IMR-90 (cell line): Measurements from ENCODE around the gene ZNF19. TPM values are rescaled to one million over a fixed set of nuclear protein-coding genes. Genes with fewer than 3 reads are reported as not detected.

Experiments used
- ATAC-seq: fragments of 200-7000 bp; cut with Tn5 transposase; 2 replicates; pipeline ENCODE4 v1.9.1; 2020; ENCODE audit warnings: low read depth, mild to moderate bottlenecking, moderate library complexity
- BruUV-seq: library from RNA; stranded (reverse); fragments of 400-500 nt; replicated peaks from 2 replicates; lab custom pipeline; 2021; lab: Mats Ljungman, UMichigan
- CTCF ChIA-PET: fragments of 300-600 bp; formaldehyde crosslinking; extraction: SDS; loops from one replicate; lab custom pipeline; 2021; ENCODE audit warnings: antibody characterized with exemption; lab: Yijun Ruan, JAX
- POLR2A ChIA-PET: fragments of 300-600 bp; sonication (Branson Sonifier 250); formaldehyde crosslinking; loops from one replicate; lab custom pipeline; 2022; ENCODE audit warnings: antibody characterized with exemption; ENCODE audit not compliant: unreplicated experiment; lab: Charles Lee
- DNase-seq: peaks from one replicate; pipeline ENCODE4 v3.0.0; 2013
- H2AFZ ChIP-seq: replicated peaks from 2 replicates; pipeline ENCODE3; 2013; ENCODE audit warnings: low read length, mild to moderate bottlenecking; ENCODE audit not compliant: poor library complexity
- H2AK5ac ChIP-seq: 2 replicates; pipeline ENCODE4 v1.6.1; 2013; ENCODE audit warnings: low read depth, low read length, inconsistent platforms
- H2AK9ac ChIP-seq: replicated peaks from 2 replicates; pipeline ENCODE3; 2013; ENCODE audit warnings: mild to moderate bottlenecking, low read depth, low read length, moderate library complexity; ENCODE audit not compliant: poor library complexity
- H2BK120ac ChIP-seq: 2 replicates; pipeline ENCODE4 v1.6.1; 2013; ENCODE audit warnings: low read depth, low read length, inconsistent platforms
- H2BK15ac ChIP-seq: 3 replicates; pipeline ENCODE4 v1.6.1; 2013; ENCODE audit warnings: low read depth, low read length, inconsistent platforms
- H2BK20ac ChIP-seq: 2 replicates; pipeline ENCODE4 v1.6.1; 2013; ENCODE audit warnings: low read depth, mild to moderate bottlenecking, inconsistent platforms, low read length, moderate library complexity
- H2BK5ac ChIP-seq: 2 replicates; pipeline ENCODE4 v1.6.1; 2013; ENCODE audit warnings: mild to moderate bottlenecking, low read depth, low read length, inconsistent platforms; ENCODE audit not compliant: poor library complexity, severe bottlenecking
- H3K14ac ChIP-seq: replicated peaks from 2 replicates; pipeline ENCODE4 v1.6.1; 2013; ENCODE audit warnings: low read depth, low read length, inconsistent platforms
- H3K18ac ChIP-seq: 2 replicates; pipeline ENCODE4 v1.6.1; 2013; ENCODE audit warnings: low read depth, low read length, control low read depth
- H3K23ac ChIP-seq: 2 replicates; pipeline ENCODE4 v1.6.1; 2013; ENCODE audit warnings: low read depth, low read length, inconsistent platforms
- H3K27ac ChIP-seq: 2 replicates; pipeline ENCODE4 v1.5.1; 2013; ENCODE audit warnings: mild to moderate bottlenecking, control low read depth, low read length; ENCODE audit not compliant: insufficient read depth
- H3K27me3 ChIP-seq: 2 replicates; pipeline ENCODE4 v1.6.1; 2013; ENCODE audit warnings: low read length; ENCODE audit not compliant: control insufficient read depth, insufficient read depth
- H3K36me3 ChIP-seq: 2 replicates; pipeline ENCODE4 v1.6.1; 2013; ENCODE audit warnings: low read length, mixed read lengths; ENCODE audit not compliant: control insufficient read depth, insufficient read depth
- H3K4ac ChIP-seq: 2 replicates; pipeline ENCODE4 v1.6.1; 2013; ENCODE audit warnings: low read depth, low read length, inconsistent platforms
- H3K4me1 ChIP-seq: 2 replicates; pipeline ENCODE4 v1.6.1; 2013; ENCODE audit warnings: low read length, mixed read lengths; ENCODE audit not compliant: control insufficient read depth, insufficient read depth
- H3K4me2 ChIP-seq: 2 replicates; pipeline ENCODE4 v1.6.1; 2013; ENCODE audit warnings: low read depth, mild to moderate bottlenecking, control low read depth, low read length, moderate library complexity
- H3K4me3 ChIP-seq: 2 replicates; pipeline ENCODE4 v1.5.1; 2013; ENCODE audit warnings: low read depth, mild to moderate bottlenecking, control low read depth, low read length, moderate library complexity; ENCODE audit not compliant: insufficient read depth
- H3K56ac ChIP-seq: 2 replicates; pipeline ENCODE4 v1.6.1; 2013; ENCODE audit warnings: low read length, inconsistent platforms; ENCODE audit not compliant: insufficient read depth; ENCODE audit errors: extremely low read depth
- H3K79me1 ChIP-seq, 2 experiments: 2 replicates each; pipeline ENCODE4 v1.6.1; 2013; ENCODE audit warnings: low read length in 2 of 2, inconsistent platforms in 1 of 2, low read depth in 1 of 2
- H3K9ac ChIP-seq: 2 replicates; pipeline ENCODE4 v1.6.1; 2013; ENCODE audit warnings: low read depth, low read length, control low read depth
- H3K9me1 ChIP-seq: 2 replicates; pipeline ENCODE4 v1.6.1; 2013; ENCODE audit warnings: low read length, inconsistent platforms; ENCODE audit not compliant: insufficient read depth
- H3K9me3 ChIP-seq: 2 replicates; pipeline ENCODE4 v1.6.1; 2013; ENCODE audit warnings: low read length; ENCODE audit not compliant: control insufficient read depth, insufficient read depth
- H4K20me1 ChIP-seq: 2 replicates; pipeline ENCODE4 v1.6.1; 2013; ENCODE audit warnings: low read length, inconsistent platforms; ENCODE audit not compliant: insufficient read depth
- H4K5ac ChIP-seq: 2 replicates; pipeline ENCODE4 v1.6.1; 2013; ENCODE audit warnings: mild to moderate bottlenecking, low read depth, low read length, control low read depth
- H4K8ac ChIP-seq, 2 experiments: 2 replicates each; pipeline ENCODE4 v1.6.1; 2013; ENCODE audit warnings: low read depth in 2 of 2, low read length in 2 of 2, control low read depth in 1 of 2, inconsistent platforms in 1 of 2
- H4K91ac ChIP-seq: 2 replicates; pipeline ENCODE4 v1.6.1; 2013; ENCODE audit warnings: low read depth, low read length, inconsistent platforms; ENCODE audit not compliant: insufficient read depth
- BHLHE40 ChIP-seq: fragments of 150-350 bp; IDR thresholded peaks from 2 replicates; pipeline ENCODE4 v1.6.1; 2016; ENCODE audit warnings: mild to moderate bottlenecking, low read depth, low read length
- CTCF ChIP-seq: conservative IDR thresholded peaks from 2 replicates; pipeline ENCODE4 v1.5.1; 2012; ENCODE audit warnings: mild to moderate bottlenecking, low read depth, low read length, improper control_type of control experiment
- ELK1 ChIP-seq: fragments of 150-350 bp; IDR thresholded peaks from 2 replicates; pipeline ENCODE4 v1.6.1; 2016; ENCODE audit warnings: low read depth, mild to moderate bottlenecking, low read length, moderate library complexity, borderline replicate concordance
- MAFK ChIP-seq: IDR thresholded peaks from 2 replicates; pipeline ENCODE4 v1.6.1; 2012; ENCODE audit warnings: low read depth, low read length, improper control_type of control experiment
- MAZ ChIP-seq: IDR thresholded peaks from 2 replicates; pipeline ENCODE4 v1.6.1; 2012; ENCODE audit warnings: low read depth, mild to moderate bottlenecking, low read length, improper control_type of control experiment, moderate library complexity, borderline replicate concordance
- MXI1 ChIP-seq: IDR thresholded peaks from 2 replicates; pipeline ENCODE4 v1.6.1; 2012; ENCODE audit warnings: low read depth, mild to moderate bottlenecking, low read length, moderate library complexity, borderline replicate concordance
- NFE2L2 ChIP-seq: fragments of 150-350 bp; IDR thresholded peaks from 2 replicates; pipeline ENCODE4 v1.6.1; 2016; ENCODE audit warnings: low read depth, mild to moderate bottlenecking, low read length
- POLR2A ChIP-seq: IDR thresholded peaks from 2 replicates; pipeline ENCODE4 v1.6.1; 2012; ENCODE audit warnings: mild to moderate bottlenecking, low read depth, low read length
- RAD21 ChIP-seq: IDR thresholded peaks from 2 replicates; pipeline ENCODE4 v1.6.1; 2012; ENCODE audit warnings: low read length, improper control_type of control experiment
- RCOR1 ChIP-seq: IDR thresholded peaks from 2 replicates; pipeline ENCODE4 v1.6.1; 2012; ENCODE audit warnings: mild to moderate bottlenecking, low read length, improper control_type of control experiment; ENCODE audit not compliant: insufficient replicate concordance
- RFX5 ChIP-seq: IDR thresholded peaks from 2 replicates; pipeline ENCODE4 v1.8.0; 2012; ENCODE audit warnings: low read depth, mild to moderate bottlenecking, low read length, moderate library complexity
- SMC3 ChIP-seq: fragments of 150-350 bp; IDR thresholded peaks from 2 replicates; pipeline ENCODE4 v1.6.1; 2016; ENCODE audit warnings: low read depth, mild to moderate bottlenecking, antibody characterized with exemption, low read length, moderate library complexity
- USF2 ChIP-seq: fragments of 150-350 bp; IDR thresholded peaks from 2 replicates; pipeline ENCODE4 v1.6.1; 2017; ENCODE audit warnings: mild to moderate bottlenecking, antibody characterized with exemption, low read length, low read depth
- WGBS, 2 experiments: methylation state at CpG; one replicate each; pipeline versions ENCODE4 v1.1.5 to v1.1.7; 2013; ENCODE audit warnings: missing lambda C conversion rate in 2 of 2; ENCODE audit not compliant: insufficient read length in 1 of 2; ENCODE audit errors: extremely low coverage in 2 of 2; 5-methylcytosine and 5-hydroxymethylcytosine counted together
- dilution Hi-C: fragments of 300-500 bp; cut with HindIII; formaldehyde crosslinking; loops from one replicate; pipeline ENCODE4 v1.14.3; 2018; ENCODE audit warnings: low sequenced_read_pairs; ENCODE audit not compliant: unreplicated experiment
- in situ Hi-C: fragments of 300-500 bp; cut with MboI; formaldehyde crosslinking; loops from 3 replicates; pipeline ENCODE4 v1.14.3; 2019; ENCODE audit warnings: low sequenced_read_pairs, inconsistent platforms, mixed read lengths
- intact Hi-C: fragments of 100-400 bp; cut with micrococcal nuclease; formaldehyde crosslinking; loops from 2 replicates; pipeline ENCODE4 v1.10.0; 2022
- polyA plus RNA-seq, 3 experiments: library from polyadenylated mRNA; depleted of rRNA; stranded (reverse); fragments of >200 nt; gene quantifications; 2 replicates each; pipeline ENCODE4 v1.2.3, GENCODE V29; 2012; ENCODE audit warnings: low replicate concordance in 1 of 3
- total RNA-seq: library from RNA; depleted of rRNA; stranded (reverse); fragments of >200 nt; gene quantifications from 2 replicates; pipeline ENCODE4 v1.2.3, GENCODE V29; 2012

ZNF19 gene
- total and polyA plus RNA-seq, 2 of the 4 experiments (the other 2 are of a cell fraction), result 0.89 to 2.9 TPM

GRCh38 chr16:71514476-71514875, 25.4 kb upstream of the ZNF19 start:
- Histone ChIP-seq H3K4me1 (no peaks in the 10 kb centered on the region), H2AFZ (no peak overlapping the region), H2BK20ac (no peak overlapping the region), H2BK15ac (no peak overlapping the region), H4K8ac (no peak overlapping the region), H3K14ac (no peak overlapping the region), H3K9me1 (no peaks in the 10 kb centered on the region), H3K56ac (no peak overlapping the region), H3K18ac (no peak overlapping the region), H3K9ac (no peak overlapping the region), H3K23ac (no peak overlapping the region), H2BK120ac (no peak overlapping the region), H3K27me3 (no peaks in the 10 kb centered on the region), H3K27ac (no peak overlapping the region), H3K4ac (no peak overlapping the region), H4K5ac (no peak overlapping the region), H3K79me1 (no peaks in the 10 kb centered on the region), H2BK5ac (no peak overlapping the region), H3K9me3 (no peaks in the 10 kb centered on the region), H2AK5ac (no peak overlapping the region), H3K4me2 (no peak overlapping the region), H4K91ac (no peak overlapping the region), H3K36me3 (no peaks in the 10 kb centered on the region), H2AK9ac (no peak overlapping the region), H4K20me1 (no peaks in the 10 kb centered on the region), H3K4me3 (no peak overlapping the region)
- dilution Hi-C loops, result no loop called here
- no CpG with 5 or more reads among the region's 7 CpGs for WGBS, 2 experiments
- ChIA-PET CTCF (no interaction called here), POLR2A (no interaction called here)
- BruUV-seq, result no TSS peak
- DNase-seq (no peak), ATAC-seq (no peak)
- TF ChIP-seq RCOR1, result no peak
- TF ChIP-seq MAFK, result no peak
- TF ChIP-seq CTCF, result no peak
- TF ChIP-seq MAZ, result no peak
- TF ChIP-seq MXI1, result no peak
- no peak for TF ChIP-seq RFX5
- no peak for TF ChIP-seq SMC3
- no peak for TF ChIP-seq RAD21
- no peak for TF ChIP-seq POLR2A
- TF ChIP-seq USF2, result no peak
- no peak for TF ChIP-seq BHLHE40
- TF ChIP-seq NFE2L2, result no peak
- TF ChIP-seq ELK1, result no peak
- in situ Hi-C loops, result no loop called here
- intact Hi-C loops, result no loop called here
